OCI-LY3 (cell line): Measurements from ENCODE around the gene TMTC4.

Experiments used
- H2AFZ ChIP-seq: fragments of 200-600, 300-600 bp; shearing (Covaris generic); 2 replicates; pipeline ENCODE4 v1.6.0; 2014; ENCODE audit warnings: antibody characterized with exemption, low read depth, low read length
- H3K27ac ChIP-seq: fragments of 200-600, 300-600 bp; sonication (generic); 2 replicates; pipeline ENCODE4 v1.5.1; 2014; ENCODE audit warnings: mild to moderate bottlenecking, low read length, moderate library complexity, mixed read lengths
- H3K27me3 ChIP-seq: fragments of 200-600, 300-600 bp; sonication (generic); 2 replicates; pipeline ENCODE4 v1.6.1; 2014; ENCODE audit warnings: low read depth, low read length, mixed read lengths
- H3K36me3 ChIP-seq: fragments of 200-600, 300-600 bp; sonication (generic); replicated peaks from 2 replicates; pipeline ENCODE3; 2014; ENCODE audit warnings: low read depth, low read length, mixed read lengths
- H3K4me1 ChIP-seq: fragments of 300-600, 200-600 bp; sonication (generic); 2 replicates; pipeline ENCODE4 v1.6.1; 2014; ENCODE audit warnings: low read length, mixed read lengths
- H3K4me2 ChIP-seq: fragments of 200-600, 300-600 bp; sonication (generic); 2 replicates; pipeline ENCODE4 v1.6.1; 2014; ENCODE audit warnings: low read length, mixed read lengths
- H3K4me3 ChIP-seq: fragments of 300-600, 200-600 bp; sonication (generic); 2 replicates; pipeline ENCODE4 v1.5.1; 2014; ENCODE audit warnings: antibody characterized with exemption, mild to moderate bottlenecking, low read length, moderate library complexity
- H3K79me2 ChIP-seq: fragments of 300-600, 200-600 bp; shearing (Covaris generic); 2 replicates; pipeline ENCODE4 v1.6.1; 2014; ENCODE audit warnings: mild to moderate bottlenecking, low read length, mixed read lengths
- H3K9ac ChIP-seq: fragments of 300-600, 200-600 bp; shearing (Covaris generic); 2 replicates; pipeline ENCODE4 v1.6.0; 2014; ENCODE audit warnings: mild to moderate bottlenecking, low read length, moderate library complexity
- H3K9me3 ChIP-seq: fragments of 200-600, 300-600 bp; shearing (Covaris generic); 2 replicates; pipeline ENCODE4 v1.6.1; 2014; ENCODE audit warnings: low read length, mixed read lengths; ENCODE audit not compliant: insufficient read depth
- H4K20me1 ChIP-seq: fragments of 200-600, 300-600 bp; sonication (generic); 2 replicates; pipeline ENCODE4 v1.6.1; 2016; ENCODE audit warnings: low read length, mixed read lengths; ENCODE audit not compliant: insufficient read depth
- CTCF ChIP-seq: fragments of 200-600, 300-600 bp; sonication (generic); IDR thresholded peaks from 2 replicates; pipeline ENCODE4 v1.5.1; 2014; ENCODE audit warnings: antibody characterized with exemption, low read length, low read depth
- EZH2phosphoT487 ChIP-seq: fragments of 200-600 bp; shearing (Covaris generic); IDR thresholded peaks from 2 replicates; pipeline ENCODE4 v1.6.1; 2018; ENCODE audit warnings: antibody characterized with exemption, mixed run types, low read depth

TMTC4 gene

DNA sequence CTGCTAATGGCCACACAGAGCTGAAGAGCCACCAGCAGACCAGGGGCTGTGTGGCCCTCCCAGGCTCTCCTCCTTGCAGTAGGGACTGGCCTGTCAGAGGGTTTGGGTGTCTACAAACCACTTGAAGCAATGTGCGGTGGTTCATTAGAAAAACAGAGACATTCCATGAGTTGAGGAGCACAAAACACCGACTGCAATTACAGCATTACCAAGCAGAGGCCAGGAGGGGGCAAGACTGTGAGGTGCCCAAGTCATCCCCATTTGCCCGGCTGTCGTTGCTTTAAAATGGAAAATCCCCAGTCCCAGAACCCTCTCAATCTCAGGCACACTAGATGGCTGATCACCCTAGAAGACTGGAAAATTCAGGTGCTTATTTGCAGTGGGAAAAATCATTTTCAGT is 15.0 kb downstream of the TMTC4 start:
- Histone ChIP-seq H3K4me3 (no peak overlapping the region), H4K20me1 (0 out of 2 replicates have a peak, but pooled peaks cover 4% of the 10 kb centered on the region), H3K27ac (no peak overlapping the region), H3K79me2 (no peaks in the 10 kb centered on the region), H3K9ac (no peak overlapping the region), H3K9me3 (no peaks in the 10 kb centered on the region), H3K27me3 (no peaks in the 10 kb centered on the region), H2AFZ (no peak overlapping the region), H3K4me1 (peaks cover 10% of the 10 kb centered on the region), H3K4me2 (no peak overlapping the region), H3K36me3 (peaks cover 75% of the 10 kb centered on the region)
- no peak for TF ChIP-seq EZH2phosphoT487
- no peak for TF ChIP-seq CTCF

DNA sequence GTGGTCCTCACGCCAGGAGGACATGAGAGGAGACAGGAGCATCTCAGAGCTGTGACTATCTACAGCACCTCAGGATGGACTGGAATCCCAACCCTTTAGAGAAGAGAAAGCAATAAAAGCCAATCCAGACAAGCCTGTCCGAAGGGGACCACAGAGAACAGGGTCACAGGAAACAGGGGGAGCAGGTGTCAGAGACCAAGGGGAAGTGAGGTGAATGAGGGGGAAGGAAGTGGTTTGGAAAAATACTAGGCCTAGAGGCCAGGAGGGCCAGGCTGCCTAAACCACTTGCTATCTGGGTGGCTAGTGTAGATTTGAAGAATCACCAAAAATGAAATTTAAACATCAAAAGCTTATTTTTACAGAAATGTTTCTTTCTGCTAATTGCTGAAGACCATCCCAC is 16.2 kb downstream of the TMTC4 start:
- H3K4me2 ChIP-seq: no peak overlapping the region
- H2AFZ ChIP-seq: no peak overlapping the region
- no peaks in the 10 kb centered on the region for H3K27me3 ChIP-seq
- peaks cover 66% of the 10 kb centered on the region for H3K36me3 ChIP-seq
- 0 out of 2 replicates have a peak, but pooled peaks cover 4% of the 10 kb centered on the region for H4K20me1 ChIP-seq
- no peaks in the 10 kb centered on the region for H3K79me2 ChIP-seq
- H3K27ac ChIP-seq: no peak overlapping the region
- no peak overlapping the region for H3K9ac ChIP-seq
- TF ChIP-seq CTCF: no peak
- no peak for TF ChIP-seq EZH2phosphoT487
- H3K4me3 ChIP-seq: no peak overlapping the region
- H3K4me1 ChIP-seq: peaks cover 10% of the 10 kb centered on the region
- H3K9me3 ChIP-seq: no peaks in the 10 kb centered on the region

DNA sequence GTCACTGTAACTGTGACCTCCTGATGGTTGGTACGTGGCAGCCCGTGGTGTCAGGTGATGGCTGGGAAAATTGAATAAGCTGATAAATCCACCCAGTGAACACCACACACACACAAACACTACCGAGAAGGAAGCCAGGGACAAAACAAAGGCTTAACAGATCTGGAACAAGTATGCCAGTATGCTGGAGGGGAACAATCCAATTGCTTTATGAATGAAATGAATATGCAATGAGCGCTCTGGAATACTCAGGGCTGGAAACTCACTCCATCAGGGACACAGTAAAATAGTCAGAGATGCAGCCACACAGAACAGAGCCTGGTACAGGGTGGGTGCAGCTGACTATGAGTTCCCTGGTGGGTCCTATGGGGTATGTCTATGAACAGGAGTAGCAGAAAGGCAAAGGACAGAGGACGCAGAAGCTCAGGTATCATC is 16.7 kb downstream of the TMTC4 start:
- Histone ChIP-seq H3K4me2 (no peak overlapping the region), H3K36me3 (peaks cover 63% of the 10 kb centered on the region), H3K27ac (no peak overlapping the region), H3K79me2 (no peaks in the 10 kb centered on the region), H3K9ac (no peak overlapping the region), H4K20me1 (0 out of 2 replicates have a peak, but pooled peaks cover 4% of the 10 kb centered on the region), H3K4me1 (peaks cover 10% of the 10 kb centered on the region), H3K27me3 (no peaks in the 10 kb centered on the region), H2AFZ (no peak overlapping the region), H3K9me3 (no peaks in the 10 kb centered on the region), H3K4me3 (no peak overlapping the region)
- no peak for TF ChIP-seq CTCF
- TF ChIP-seq EZH2phosphoT487: no peak

GRCh38 chr13:100652510-100652909 is 22.1 kb downstream of the TMTC4 start:
- Histone ChIP-seq H3K79me2 (no peaks in the 10 kb centered on the region), H3K27ac (no peak overlapping the region), H2AFZ (no peak overlapping the region), H3K36me3 (peaks cover 37% of the 10 kb centered on the region), H3K4me2 (no peak overlapping the region), H3K27me3 (no peaks in the 10 kb centered on the region), H4K20me1 (no peaks in the 10 kb centered on the region), H3K4me1 (no peaks in the 10 kb centered on the region), H3K9me3 (no peaks in the 10 kb centered on the region), H3K4me3 (no peak overlapping the region), H3K9ac (no peak overlapping the region)
- TF ChIP-seq EZH2phosphoT487 (no peak), CTCF (no peak)
